ENCODE data around the gene KRT23.
"Not testable (repeated sequence)": the region's sequence is repeated elsewhere in the genome, so short reads cannot be mapped to it uniquely, and the experiment has no call there.

KRT23 gene

DNA sequence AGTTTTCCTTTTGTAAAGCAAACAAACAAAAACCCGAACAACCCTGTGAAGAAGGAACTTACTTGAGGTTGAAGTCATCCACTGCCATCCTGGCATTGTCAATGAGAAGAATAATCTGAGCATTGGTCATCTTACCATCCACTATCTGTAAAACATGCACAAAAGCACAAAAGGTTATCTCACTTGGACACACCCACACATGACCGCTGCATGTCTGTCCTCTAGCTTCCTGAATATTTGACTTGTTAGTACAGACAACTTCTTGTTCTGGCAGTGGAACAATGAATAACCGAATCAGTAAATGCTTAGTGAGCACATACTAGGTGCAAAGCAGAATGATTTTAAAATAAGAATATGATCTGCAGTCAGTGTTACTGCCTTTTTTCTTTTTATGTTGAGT lies 6.1 kb downstream of the KRT23 start:
- DNase-seq: no peak
- H3K27ac ChIP-seq: no peak overlapping the region
- no peaks in the 10 kb centered on the region for H3K9me3 ChIP-seq (ENCODE audit: severe bottlenecking)
- peaks cover 2% of the 10 kb centered on the region for H3K27me3 ChIP-seq (ENCODE audit: insufficient read depth, low read depth, severe bottlenecking)
- H3K4me3 ChIP-seq (ENCODE audit: low read depth, low read length): no peak overlapping the region
- H3K36me3 ChIP-seq: no peaks in the 10 kb centered on the region
- no peak for TF ChIP-seq CTCF (IDR thresholded peaks at IDR 0.05; ENCODE audit: low read depth, low read length)

DNA sequence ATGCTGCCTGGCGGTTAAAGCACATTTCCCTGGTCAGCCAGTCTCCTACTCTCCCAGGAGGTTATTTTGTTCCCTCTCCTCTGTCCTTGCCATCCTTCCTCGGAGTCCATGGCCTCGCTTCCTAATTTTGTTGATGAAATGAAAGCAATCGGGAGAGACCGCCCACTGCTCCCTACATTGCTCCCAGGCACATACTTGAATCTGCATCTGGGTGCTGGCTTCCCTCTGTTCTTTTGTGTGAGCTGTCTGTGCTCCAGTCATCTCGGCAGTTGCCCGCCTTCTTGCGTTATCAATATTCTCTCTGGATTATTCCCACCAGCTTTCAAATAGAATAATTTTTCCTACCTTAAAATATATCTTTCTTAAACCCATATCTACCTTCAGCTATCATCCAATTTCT lies 11.1 kb downstream of the KRT23 start:
- TF ChIP-seq CTCF (IDR thresholded peaks at IDR 0.05; ENCODE audit: low read depth, low read length): no peak
- Histone ChIP-seq H3K4me3 (ENCODE audit: low read depth, low read length) (no peak overlapping the region), H3K27ac (no peak overlapping the region), H3K27me3 (ENCODE audit: insufficient read depth, low read depth, severe bottlenecking) (no peaks in the 10 kb centered on the region), H3K36me3 (no peaks in the 10 kb centered on the region), H3K9me3 (ENCODE audit: severe bottlenecking) (no peaks in the 10 kb centered on the region)
- no peak for DNase-seq

DNA sequence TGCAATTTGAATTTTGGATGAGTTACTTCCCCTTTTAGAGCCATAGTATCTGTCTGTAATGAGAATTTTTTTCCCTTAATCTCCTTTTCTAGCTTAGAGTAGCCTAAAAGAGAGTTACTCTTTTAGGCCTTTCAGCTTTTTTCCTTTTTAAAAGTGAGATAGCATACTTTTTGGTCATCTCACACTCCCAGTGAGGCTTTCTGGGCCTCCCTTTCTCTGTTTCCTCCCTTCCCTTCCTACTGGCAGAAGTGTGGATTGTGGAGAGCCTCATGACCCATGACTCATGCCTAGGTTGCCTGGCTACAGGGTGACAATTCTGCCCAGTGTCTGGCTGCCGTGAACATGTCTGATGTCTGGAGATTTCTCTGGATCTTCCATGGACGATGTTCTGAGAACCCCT lies 15.2 kb downstream of the KRT23 start:
- Histone ChIP-seq H3K4me3 (ENCODE audit: low read depth, low read length) (no peak overlapping the region), H3K9me3 (ENCODE audit: severe bottlenecking) (no peaks in the 10 kb centered on the region), H3K27ac (no peak overlapping the region), H3K27me3 (ENCODE audit: insufficient read depth, low read depth, severe bottlenecking) (no peaks in the 10 kb centered on the region), H3K36me3 (no peaks in the 10 kb centered on the region)
- no peak for DNase-seq
- TF ChIP-seq CTCF (IDR thresholded peaks at IDR 0.05; ENCODE audit: low read depth, low read length): no peak

- Histone ChIP-seq H3K36me3 (no peaks in the 10 kb centered on the region), H3K27me3 (ENCODE audit: insufficient read depth, low read depth, severe bottlenecking) (no peaks in the 10 kb centered on the region), H3K9me3 (ENCODE audit: severe bottlenecking) (no peaks in the 10 kb centered on the region), H3K4me3 (ENCODE audit: low read depth, low read length) (no peak overlapping the region), H3K27ac (no peak overlapping the region)
- DNase-seq: no peak
- TF ChIP-seq CTCF (IDR thresholded peaks at IDR 0.05; ENCODE audit: low read depth, low read length): no peak
Observed at GRCh38 chr17:40921026-40921425, 16.4 kb downstream of the KRT23 start.

DNA sequence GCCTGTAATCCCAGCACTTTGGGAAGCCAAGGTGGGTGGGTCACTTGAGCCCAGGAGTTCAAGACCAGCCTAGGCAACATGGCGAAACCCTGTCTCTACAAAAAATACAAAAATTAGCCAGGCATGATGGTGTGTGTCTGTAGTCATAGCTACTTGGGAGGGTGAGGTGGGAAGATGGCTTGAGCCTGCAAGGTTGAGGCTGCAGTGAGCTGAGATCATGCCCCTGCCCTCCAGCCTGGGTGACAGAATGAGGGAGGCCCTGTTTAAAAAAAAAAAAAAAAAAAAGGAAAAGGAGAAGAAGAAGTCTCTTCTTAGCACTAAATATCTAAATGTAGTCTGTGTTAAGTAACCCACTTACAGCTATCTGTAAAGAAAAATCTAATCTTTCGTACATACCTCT lies 20.3 kb downstream of the KRT23 start:
- H3K4me3 ChIP-seq (ENCODE audit: low read depth, low read length); DNase-seq; H3K27me3 ChIP-seq (ENCODE audit: insufficient read depth, low read depth, severe bottlenecking); H3K36me3 ChIP-seq; H3K9me3 ChIP-seq (ENCODE audit: severe bottlenecking); H3K27ac ChIP-seq: not testable (repeated sequence)

GRCh38 chr17:40916366-40916765 lies 21.1 kb downstream of the KRT23 start:
- Histone ChIP-seq H3K4me3 (ENCODE audit: low read depth, low read length) (no peak overlapping the region), H3K9me3 (ENCODE audit: severe bottlenecking) (no peaks in the 10 kb centered on the region), H3K27ac (no peak overlapping the region), H3K36me3 (no peaks in the 10 kb centered on the region), H3K27me3 (ENCODE audit: insufficient read depth, low read depth, severe bottlenecking) (no peaks in the 10 kb centered on the region)
- no peak for TF ChIP-seq CTCF (IDR thresholded peaks at IDR 0.05; ENCODE audit: low read depth, low read length)
- DNase-seq: no peak

Data from WERI-Rb-1 (cell line).